ENCODE data around the gene C10orf53.
"Not testable (repeated sequence)": the region's sequence is repeated elsewhere in the genome, so short reads cannot be mapped to it uniquely, and the experiment has no call there.

Gene C10orf53

DNA sequence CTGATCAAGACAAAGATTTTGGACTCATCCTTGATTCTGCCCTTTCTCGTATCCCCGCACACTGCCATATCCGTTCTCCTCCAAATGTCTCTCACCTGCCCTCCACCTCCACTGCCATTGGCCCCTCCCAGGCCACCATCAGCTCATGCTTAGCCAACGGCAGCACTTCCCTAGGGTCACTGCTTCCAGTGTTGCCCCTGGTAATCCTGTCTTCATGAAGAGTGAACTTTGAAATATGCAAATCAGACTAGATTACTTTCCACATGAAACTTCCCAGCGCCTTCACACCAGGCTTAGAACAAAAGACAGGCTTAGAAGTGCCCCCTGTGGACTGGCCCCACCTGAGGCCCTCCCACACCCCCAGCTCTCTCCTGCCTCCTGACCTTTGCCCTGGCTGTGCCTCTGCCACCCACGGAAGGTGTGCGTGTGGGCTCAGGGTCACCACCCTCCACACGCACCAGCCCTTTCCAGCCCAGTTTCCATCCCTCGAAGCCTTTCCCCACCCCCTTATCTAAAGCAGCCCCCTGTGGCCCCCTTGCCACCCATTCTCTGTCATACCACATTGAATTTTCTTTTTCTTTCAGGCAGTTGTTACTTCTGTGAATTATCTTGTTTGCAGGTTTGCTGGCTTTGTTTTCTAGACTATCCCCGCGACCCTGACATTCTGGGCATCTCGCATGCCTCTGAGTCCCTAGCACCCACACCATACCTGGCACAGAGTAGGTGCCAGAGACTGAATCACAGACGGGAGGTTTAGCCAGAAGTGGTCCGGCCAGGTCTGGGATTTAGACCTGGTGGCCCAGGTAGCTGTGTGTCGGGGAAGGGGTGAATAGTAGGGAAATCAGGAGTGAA is 26.8 kb upstream of the C10orf53 start:
- DNase-seq, result no peak

DNA sequence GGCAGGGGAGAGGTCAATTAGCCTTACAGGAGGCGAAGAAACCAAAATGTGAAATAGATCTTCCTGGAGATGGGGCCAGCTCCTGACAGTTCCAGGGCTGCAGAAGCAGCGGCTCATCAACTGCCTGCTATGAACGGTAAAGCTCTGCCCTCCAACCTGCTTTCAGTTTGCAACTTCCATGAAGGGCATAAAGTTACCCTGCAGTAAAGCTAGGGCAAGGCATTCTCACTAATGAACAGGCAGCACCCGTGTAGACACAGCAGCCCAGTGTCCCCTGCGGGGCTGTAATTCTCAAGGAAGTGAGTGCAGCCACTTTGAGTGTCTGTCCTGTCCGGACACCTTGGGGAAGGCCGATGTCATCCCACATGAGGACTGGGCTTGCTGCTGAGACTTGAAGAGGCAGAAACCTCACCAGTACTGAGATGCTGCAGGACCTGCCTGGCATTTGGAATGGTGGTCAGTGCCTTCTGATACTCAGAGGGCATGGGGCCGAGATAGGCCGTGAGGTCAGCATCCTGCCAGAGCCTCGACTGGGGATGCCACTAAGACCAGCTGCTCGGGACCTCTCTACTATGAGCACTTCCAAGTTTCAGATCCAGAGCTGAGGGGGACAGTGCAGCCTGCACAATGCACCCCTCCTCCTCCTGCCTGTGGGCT is 26.1 kb upstream of the C10orf53 start:
- DNase-seq, result no peak

DNA sequence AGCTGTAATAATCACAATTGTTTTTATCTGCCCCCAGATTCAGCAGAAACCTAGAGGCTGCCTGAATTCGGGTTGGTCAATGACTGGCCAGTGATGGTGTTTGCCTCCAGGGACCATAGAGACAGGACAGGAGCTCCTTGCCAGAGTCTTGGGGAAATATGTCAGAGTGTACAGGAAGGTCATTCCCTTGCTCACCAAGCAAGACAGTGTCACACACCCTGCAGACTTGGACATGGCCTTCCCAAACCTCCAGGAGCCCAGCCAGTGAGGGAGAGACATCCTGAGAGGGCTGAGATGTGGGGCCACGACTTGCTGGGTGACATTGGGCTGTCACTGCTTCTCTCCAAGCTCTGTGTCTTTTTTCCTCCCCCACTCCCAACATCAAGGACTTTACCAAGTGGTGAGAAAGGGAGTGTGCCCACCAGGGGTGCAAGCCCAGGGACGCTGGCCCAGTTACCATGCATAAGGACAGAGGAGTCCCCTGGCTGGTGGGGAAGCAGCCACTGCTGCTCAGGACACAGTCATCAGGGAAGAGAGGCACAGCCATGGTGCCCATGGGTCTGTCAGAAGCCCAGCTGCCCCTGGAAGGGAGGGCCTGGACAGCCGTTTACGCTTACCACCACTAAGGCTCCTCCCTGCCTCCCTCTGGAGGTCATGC is 25.3 kb upstream of the C10orf53 start:
- DNase-seq, result no peak

DNA sequence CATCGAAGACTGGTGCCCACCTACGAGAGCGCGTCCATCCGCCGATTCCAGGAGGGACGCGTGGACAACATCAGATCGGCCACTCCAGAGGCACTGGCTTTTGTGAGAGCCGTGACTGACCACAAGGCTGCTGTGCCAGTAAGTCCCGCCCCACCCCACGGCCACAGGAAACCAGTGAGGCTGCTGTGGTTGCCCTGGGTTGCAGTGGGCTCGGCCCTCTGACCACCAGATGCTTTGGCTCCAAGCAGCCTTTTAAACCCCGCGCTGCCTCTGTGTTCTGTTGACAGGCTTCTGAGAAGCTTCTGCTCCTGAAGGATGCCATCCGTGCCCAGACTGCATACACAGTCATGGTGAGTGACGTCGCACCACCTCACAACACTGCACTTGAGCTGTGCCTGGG is 24.4 kb upstream of the C10orf53 start:
- no peak for DNase-seq

DNA sequence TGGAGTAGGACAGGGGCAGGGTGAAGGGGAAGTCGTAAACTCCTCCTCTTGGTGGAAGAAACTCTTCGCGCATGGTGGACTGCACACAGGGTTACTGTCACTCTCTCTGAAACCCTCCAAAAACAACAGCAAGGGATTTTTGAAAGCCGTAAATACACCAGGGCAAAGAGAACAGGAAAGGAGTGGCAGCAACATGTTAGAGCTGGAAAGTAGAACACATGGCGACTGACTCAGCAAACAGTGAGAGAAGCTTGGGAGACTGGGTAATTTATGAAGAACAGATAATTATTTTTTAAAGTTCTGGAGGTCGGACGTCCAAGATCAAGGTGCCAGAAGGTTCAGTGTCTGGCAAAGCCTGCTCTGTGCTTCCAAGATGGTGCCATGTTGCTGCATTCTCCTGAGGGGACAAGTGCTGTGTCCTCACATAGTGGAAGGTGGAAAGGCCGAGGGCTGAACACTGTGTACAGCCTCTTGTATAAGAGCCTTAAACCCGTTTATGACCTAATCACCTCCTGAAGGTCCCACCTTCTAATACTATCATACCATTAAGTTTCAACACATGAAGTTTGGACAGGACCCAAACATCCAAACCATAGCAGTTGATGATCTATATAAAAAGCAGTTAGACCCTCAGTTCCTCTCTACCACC is 22.5 kb upstream of the C10orf53 start:
- no peak for DNase-seq

DNA sequence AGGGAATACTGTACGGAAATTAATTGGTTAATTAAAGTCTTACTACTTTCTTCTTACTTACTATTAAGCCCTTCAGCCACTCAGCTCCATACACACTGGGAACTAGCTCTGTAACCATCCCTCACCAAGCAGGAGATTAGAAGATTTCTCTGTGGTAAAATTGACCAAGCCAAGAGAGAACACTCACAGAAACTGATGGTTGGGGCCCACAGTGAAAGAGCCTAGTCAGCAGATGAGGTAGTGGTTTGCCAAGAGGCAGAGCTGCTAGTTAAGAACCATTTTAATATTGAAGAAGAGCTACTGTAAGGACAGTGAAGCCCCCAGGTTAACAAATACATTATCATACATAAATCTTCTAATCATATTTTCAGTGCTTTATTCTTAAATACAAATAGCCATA is 21.8 kb upstream of the C10orf53 start:
- no peak for DNase-seq

DNA sequence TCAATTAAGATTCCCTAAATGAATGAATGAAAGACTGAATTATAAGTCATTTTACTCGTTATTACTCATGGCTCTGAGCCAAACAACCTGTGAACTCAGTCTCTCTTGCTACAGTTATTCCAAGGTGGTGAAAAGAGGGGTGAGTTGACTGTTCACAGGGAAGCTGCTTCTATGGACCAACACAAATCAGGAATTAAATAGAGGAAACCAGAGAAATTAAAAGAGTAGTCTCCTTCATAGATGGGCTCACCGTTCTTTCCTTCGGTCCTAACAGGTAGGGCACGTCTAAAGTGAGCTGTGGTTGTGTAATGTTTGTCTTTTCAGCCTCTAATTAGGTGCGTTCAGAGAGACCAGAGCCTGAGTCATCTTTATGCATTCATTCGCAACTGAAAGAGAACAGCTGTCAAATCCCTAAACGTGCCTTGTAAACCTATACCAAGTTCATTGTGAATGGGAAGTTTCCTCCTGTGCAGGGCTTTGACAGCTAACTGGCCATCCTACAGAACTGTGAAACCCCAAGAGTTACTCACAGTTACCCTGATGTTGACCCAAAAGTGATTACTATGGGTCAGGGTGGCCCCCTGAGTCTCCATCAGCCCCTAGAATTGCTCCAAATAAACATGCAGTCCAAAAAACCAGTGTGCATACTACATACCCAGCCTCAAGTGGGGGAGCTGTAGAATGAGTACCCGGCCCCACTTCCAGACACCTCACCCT is 18.2 kb upstream of the C10orf53 start:
- no peak for DNase-seq

DNA sequence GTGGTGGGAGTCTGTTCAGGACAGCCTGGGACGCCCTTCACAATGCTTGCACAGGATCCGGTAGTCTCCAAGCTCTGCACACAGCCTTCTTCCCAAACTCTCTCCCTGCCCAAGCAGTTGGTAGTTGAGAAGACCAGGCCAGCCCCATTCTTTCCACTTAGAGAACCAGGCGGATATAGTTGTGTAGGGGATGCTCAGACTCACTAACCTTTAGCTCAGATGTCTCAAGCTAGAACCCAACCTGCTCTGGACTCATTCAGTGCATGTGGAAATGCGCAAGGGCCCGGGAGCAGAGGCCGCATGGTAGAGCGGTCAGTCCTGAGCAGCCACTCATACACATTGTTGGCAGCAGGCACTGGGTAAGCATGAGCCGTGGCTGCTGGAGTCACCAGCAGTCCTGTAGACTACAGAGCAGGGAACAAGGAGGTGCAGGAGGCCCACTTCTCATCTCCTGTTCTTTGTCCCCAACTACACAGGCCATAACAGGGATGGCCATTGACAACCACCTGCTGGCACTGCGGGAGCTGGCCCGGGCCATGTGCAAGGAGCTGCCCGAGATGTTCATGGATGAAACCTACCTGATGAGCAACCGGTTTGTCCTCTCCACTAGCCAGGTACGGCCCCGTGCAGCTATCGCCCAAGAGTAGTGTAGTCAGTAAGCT is 17.2 kb upstream of the C10orf53 start:
- no peak for DNase-seq

DNA sequence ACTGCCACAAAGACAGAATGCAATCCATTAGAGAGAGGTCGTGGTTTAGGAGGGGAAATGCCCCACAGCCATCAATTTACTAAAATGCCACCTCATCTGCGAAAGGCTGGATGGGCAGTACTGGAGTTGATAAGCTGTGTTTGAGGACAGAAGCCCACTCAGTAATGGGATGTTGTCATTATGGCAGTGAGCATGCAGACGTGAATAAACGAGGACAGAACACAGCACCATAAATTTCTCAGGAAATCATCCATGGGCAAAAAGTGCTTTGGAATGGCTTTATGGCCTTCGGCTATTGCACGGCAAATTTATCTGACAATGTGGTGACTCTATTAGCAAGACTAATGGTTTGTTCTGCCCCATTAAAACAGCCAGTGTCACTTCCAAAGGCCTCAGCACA is 15.9 kb upstream of the C10orf53 start:
- no peak for DNase-seq

DNA sequence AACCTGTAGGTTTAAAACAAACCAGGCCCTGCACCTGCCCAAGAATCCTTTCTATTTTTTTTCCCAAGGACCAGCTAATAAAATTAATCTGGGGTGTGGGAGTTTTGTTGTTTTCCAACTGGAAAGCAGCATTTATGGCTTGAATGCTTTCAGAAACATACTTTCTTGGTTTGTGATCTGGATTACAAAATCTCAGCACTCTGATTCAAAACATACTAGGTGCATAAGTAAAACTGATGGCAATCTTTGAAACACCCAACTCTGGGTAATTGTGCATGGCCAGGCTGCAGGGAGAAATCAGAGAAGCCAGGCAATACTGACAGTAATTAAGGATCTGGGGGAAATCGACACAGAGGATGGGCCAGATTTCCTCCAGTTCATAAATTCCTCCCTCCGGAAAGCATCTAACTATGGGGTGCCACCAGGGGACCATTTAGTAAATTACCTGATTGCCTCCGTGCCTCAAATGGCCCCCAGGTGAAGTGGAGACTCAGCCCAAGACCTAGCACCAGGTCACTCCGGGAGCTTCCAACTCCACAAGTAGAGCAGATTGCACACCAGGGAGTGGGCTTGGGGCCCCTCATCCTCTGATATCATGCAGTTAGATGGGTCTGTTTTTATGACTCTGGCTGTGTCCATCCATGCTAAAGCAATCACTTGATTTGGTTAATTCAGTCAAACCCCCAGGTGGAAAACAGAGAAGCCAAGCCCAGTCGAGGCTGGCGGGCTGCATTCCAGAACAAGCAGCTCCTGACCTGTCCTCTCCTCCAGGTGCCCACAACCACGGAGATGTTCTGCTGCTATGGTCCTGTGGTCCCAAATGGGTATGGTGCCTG is 15.2 kb upstream of the C10orf53 start:
- no peak for DNase-seq

DNA sequence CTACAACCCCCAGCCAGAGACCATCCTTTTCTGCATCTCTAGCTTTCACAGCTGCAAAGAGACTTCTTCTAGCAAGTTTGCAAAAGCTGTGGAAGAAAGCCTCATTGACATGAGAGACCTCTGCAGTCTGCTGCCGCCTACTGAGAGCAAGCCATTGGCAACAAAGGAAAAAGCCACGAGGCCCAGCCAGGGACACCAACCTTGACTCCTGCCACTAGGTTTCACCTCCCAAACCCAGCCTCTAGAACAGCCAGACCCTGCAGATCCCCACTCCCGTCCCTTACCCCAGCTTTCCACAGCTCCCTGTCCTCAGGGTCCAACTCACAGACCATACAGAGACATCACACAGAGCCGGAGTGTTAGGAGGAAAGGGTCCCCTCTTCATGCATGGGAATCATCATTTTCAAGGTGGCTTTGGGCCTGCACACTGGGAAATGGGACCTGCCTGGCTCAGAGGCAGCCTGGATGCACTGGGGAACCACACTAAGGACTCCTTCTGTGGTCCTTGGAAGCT is 14.6 kb upstream of the C10orf53 start:
- no peak for DNase-seq

DNA sequence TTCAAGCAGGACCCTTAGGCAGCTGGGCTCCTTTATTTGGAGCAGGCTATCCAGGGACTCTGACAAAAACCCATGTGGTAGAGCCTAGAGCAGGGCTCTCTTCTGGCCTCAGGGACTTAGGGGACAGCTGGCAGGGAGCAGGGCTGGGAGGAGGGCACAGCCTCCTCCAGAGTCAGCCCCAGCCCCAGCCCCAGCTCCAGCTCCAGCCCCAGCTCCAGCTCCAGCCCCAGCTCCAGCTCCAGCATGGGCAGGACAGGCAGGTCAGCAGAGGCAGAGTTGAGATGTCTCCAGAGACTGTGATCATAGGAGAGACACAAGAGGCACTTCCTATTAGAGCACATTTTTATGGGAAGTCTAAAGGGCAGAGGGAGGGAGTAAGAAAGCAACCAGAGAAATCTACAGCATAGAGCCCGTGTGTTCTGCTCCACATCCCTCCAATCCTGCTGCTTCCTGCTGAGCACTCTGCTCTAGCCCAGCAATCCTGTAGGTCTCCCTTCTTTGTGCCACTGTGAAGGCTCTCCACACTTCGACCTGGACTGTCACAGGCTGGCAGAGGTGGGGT is 13.3 kb upstream of the C10orf53 start:
- DNase-seq, result no peak

DNA sequence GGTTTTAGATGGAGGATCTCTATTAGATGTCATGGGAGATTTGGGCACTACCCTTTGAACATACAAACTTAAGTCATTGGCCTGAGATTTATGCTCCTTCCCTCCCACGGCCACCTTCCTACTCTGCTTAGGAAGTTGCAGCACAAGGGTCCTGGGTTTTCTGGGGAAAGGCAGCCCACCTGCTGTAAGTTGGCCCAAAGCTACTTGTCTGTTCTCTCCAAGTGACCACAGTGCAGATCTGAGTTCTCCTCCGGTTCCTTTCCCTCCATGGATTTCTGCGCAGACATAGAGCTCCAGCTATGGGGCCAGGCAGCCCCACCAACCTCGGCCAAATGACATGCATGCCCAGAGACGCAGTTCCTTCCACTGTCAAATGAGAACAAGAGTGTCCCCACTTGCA is 12.8 kb upstream of the C10orf53 start:
- no peak for DNase-seq

DNA sequence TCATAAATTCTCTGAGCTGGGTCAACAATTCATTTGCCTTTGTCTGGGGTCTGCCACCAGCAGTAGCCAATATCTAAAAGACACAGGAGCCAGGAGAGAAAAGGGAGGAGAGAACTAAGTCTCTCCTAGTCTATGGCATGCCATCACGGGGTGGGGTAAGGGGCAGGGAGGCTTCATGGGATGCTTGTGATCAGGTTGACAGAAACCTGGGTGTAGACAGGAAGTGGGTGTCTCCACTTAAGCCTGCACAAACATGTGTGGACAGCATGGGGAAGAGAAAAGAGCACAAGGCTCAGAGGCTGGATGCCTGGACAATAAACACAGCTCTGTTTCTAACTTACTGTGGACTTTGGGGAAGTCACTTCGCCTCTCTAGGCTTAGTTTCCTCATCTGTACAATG is 11.5 kb upstream of the C10orf53 start:
- no peak for DNase-seq

DNA sequence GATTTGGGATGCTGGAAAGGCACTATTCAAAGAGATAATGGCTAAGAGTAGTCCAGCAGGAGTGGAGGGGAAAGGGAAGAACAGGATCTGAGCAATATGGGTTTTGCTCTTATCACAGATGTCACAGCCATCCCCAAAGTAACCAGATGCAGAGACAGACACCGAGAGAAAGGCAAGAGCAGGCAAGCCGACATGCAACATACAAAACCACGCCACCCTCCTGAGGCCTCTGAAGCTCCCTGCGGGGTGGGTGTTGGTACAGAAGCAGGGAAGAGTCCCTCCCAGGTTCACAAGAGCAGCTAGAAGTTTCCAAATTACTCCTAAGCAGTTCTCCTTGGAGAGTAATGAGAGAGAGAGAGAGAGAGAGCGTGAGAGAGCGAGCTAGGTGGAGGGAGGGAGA is 10.8 kb upstream of the C10orf53 start:
- no peak for DNase-seq

DNA sequence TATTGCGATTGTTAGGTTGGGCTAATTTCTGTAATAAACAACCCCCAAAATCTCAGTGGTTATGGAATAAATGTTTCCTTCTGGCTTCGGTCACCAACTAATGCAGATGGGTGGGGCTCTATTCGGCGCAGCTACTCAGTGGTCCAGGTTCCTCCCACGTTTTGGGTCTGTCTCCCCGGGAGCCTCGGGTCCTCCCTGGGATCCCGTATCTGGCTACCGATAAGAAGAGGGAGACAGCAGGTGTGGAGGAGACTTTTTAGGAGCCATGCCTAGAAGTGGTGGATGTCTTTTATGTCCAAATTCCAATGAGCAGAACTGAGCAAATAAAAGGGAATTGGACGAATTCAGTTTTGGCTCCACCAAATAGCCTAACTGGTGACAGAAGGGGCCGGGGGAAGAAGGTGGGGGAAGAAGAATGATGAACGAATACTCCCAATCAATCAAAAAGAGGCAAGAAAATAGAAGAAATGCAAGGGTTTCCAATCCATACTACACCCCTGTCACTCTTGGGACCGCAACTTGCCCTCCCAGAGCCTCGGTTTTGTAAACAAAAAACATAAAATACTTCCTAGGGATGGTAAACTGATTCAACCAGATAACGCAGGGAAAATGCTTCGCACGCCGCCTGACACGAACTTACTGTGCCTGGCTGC is 498 bp upstream of the C10orf53 start:
- DNase-seq, result no peak

DNA sequence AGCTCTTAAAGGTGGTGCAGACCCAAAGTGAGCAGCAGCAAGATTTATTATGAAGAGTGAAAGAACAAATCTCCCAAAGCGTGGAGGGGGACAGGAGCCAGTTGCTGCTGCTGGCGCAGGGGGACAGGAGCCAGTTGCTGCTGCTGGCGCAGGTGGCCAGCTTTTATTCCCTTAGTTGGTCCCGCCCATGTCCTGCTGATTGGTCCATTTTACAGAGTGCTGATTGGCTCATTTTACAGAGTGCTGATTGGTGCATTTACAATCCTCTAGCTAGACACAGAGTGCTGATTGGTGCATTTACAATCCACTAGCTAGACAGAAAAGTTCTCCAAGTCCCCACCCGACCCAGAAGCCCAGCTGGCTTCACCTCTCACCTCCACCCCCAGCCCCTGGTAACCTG is 3.0 kb downstream of the C10orf53 start:
- not testable (repeated sequence) for DNase-seq

DNA sequence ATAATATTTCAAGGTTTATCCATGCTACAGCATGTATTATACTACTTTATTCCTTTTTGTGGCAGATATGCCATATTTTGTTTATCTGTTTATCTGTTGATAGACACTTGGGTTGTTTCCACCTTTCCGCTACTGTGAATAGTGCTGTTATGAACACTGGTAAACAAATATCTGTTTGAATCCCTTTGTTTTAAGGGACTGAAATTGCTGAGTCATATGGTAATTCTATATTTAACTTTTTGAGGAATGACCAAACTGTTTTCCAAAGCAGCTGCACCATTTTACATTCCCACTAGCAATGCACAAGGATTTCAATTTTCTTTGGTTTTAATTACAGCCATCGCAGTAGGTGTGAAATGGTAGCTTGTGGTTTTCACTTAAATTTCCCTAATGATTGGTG is 3.4 kb downstream of the C10orf53 start:
- DNase-seq, result no peak

DNA sequence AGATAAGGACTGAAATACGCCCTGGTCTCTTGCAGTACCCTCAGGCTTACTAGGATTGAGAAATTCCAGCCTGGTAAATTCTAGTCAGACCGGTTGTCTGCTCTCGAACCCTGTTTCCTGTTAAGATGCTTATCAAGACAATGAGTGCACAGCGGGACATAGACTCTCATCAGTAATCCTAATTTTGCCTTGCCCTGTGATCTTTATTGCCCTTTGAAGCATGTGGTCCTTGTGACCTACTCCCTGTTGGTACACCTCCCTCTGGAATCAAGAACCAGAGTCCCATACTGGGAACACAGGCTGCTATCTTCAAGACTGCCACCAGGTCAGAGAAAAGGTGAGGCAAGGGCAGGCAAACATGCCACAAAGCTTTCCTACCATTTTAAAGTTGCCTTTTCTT is 7.2 kb downstream of the C10orf53 start:
- no peak for DNase-seq

DNA sequence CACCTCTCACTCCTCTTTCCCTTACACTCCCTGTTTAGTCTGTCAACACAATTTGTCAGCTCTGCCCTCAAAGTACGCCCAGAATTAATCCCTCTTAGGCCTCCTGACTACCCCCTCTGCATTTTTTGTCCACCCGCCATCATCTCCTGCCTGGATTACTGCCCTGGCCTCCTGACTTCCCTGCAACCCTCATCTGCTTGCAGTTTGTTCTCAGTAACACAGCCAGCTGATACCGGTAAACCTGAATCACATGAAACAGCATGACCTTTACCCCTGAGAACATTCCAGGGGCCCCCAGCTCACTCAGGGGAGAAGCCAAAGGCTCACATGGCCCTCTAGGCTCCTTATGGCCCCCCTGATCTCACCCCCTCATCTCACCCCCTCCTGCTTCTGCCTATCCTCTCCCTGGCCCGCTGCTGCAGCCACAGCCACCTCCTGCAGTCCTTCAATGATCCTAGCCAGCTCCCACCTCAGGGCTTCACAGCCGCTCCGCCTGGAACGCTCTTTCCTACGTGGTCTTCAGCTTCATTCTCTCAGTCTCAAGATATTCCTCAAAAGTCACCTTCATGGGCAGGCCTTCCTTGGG is 8.9 kb downstream of the C10orf53 start:
- no peak for DNase-seq
